ENCODE measurements around the gene LMO3.

Gene LMO3

GRCh38 chr12:16626991-16627390 lies 21.0 kb upstream of the LMO3 start:
- Histone ChIP-seq H3K9me3 (ENCODE audit: insufficient read depth, low read depth, low read length) (no peaks in the 10 kb centered on the region), H3K36me3 (ENCODE audit: insufficient read depth, low read length) (no peaks in the 10 kb centered on the region), H3K9me2 (replicated peaks; ENCODE audit: low read depth, low read length) (no peaks in the 10 kb centered on the region), H3K4me2 (ENCODE audit: low read depth, low read length, poor library complexity, severe bottlenecking) (no peak overlapping the region), H3F3A (ENCODE audit: low read depth) (no peaks in the 10 kb centered on the region), H4K20me1 (ENCODE audit: insufficient read depth, low read length, poor library complexity, severe bottlenecking) (no peaks in the 10 kb centered on the region), H3K9ac (ENCODE audit: low read depth, low read length, poor library complexity, severe bottlenecking) (no peak overlapping the region), H2AFZ (ENCODE audit: low read length) (no peak overlapping the region), H3K27me3 (ENCODE audit: insufficient read depth, low read length, poor library complexity, severe bottlenecking) (no peaks in the 10 kb centered on the region), H3K4me3 (ENCODE audit: low read length, poor library complexity, severe bottlenecking) (no peak overlapping the region), H3K79me2 (ENCODE audit: insufficient read depth, low read length) (no peaks in the 10 kb centered on the region), H3K4me1 (ENCODE audit: insufficient read depth, low read length, poor library complexity, severe bottlenecking) (no peaks in the 10 kb centered on the region)
- TF ChIP-seq EZH2phosphoT487 (IDR thresholded peaks at IDR 0.05; ENCODE audit: borderline replicate concordance): no peak
- TF ChIP-seq, protein P1, sequence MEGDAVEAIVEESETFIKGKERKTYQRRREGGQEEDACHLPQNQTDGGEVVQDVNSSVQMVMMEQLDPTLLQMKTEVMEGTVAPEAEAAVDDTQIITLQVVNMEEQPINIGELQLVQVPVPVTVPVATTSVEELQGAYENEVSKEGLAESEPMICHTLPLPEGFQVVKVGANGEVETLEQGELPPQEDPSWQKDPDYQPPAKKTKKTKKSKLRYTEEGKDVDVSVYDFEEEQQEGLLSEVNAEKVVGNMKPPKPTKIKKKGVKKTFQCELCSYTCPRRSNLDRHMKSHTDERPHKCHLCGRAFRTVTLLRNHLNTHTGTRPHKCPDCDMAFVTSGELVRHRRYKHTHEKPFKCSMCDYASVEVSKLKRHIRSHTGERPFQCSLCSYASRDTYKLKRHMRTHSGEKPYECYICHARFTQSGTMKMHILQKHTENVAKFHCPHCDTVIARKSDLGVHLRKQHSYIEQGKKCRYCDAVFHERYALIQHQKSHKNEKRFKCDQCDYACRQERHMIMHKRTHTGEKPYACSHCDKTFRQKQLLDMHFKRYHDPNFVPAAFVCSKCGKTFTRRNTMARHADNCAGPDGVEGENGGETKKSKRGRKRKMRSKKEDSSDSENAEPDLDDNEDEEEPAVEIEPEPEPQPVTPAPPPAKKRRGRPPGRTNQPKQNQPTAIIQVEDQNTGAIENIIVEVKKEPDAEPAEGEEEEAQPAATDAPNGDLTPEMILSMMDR (conservative IDR thresholded peaks at IDR 0.05; ENCODE audit: low read length): no peak

DNA sequence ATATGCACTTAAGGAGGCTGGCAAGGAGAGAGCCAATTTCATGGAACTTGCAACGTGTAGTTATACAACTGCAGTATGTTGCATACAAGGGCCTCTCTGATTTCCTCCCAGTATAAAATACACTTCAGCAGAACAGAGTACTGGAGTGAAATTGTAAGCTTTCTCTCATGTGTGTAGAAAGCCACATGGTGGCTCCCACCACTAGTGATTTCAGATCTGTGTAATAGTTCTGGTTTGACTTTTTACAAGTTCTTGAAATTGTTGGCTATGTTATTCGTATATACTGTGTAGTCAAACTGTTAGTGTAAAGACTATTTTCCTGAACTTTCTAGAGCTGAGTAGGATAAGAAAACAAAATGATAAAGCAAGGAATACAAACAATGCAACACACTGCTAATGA lies 16.4 kb upstream of the LMO3 start:
- no peak overlapping the region for H2AFZ ChIP-seq (ENCODE audit: low read length)
- H3F3A ChIP-seq (ENCODE audit: low read depth): no peaks in the 10 kb centered on the region
- no peaks in the 10 kb centered on the region for H3K9me2 ChIP-seq (replicated peaks; ENCODE audit: low read depth, low read length)
- no peak overlapping the region for H3K9ac ChIP-seq (ENCODE audit: low read depth, low read length, poor library complexity, severe bottlenecking)
- H3K79me2 ChIP-seq (ENCODE audit: insufficient read depth, low read length): no peaks in the 10 kb centered on the region
- H3K27me3 ChIP-seq (ENCODE audit: insufficient read depth, low read length, poor library complexity, severe bottlenecking): no peaks in the 10 kb centered on the region
- H3K36me3 ChIP-seq (ENCODE audit: insufficient read depth, low read length): no peaks in the 10 kb centered on the region
- H3K4me3 ChIP-seq (ENCODE audit: low read length, poor library complexity, severe bottlenecking): no peak overlapping the region
- H4K20me1 ChIP-seq (ENCODE audit: insufficient read depth, low read length, poor library complexity, severe bottlenecking): no peaks in the 10 kb centered on the region
- no peaks in the 10 kb centered on the region for H3K4me1 ChIP-seq (ENCODE audit: insufficient read depth, low read length, poor library complexity, severe bottlenecking)
- H3K9me3 ChIP-seq (ENCODE audit: insufficient read depth, low read depth, low read length): no peaks in the 10 kb centered on the region
- no peak overlapping the region for H3K4me2 ChIP-seq (ENCODE audit: low read depth, low read length, poor library complexity, severe bottlenecking)
- no peak for TF ChIP-seq EZH2phosphoT487 (IDR thresholded peaks at IDR 0.05; ENCODE audit: borderline replicate concordance)
- TF ChIP-seq, protein P1 (conservative IDR thresholded peaks at IDR 0.05; ENCODE audit: low read length): no peak

GRCh38 chr12:16619537-16619936 lies 13.6 kb upstream of the LMO3 start:
- H2AFZ ChIP-seq (ENCODE audit: low read length): no peak overlapping the region
- no peaks in the 10 kb centered on the region for H3K9me2 ChIP-seq (replicated peaks; ENCODE audit: low read depth, low read length)
- H3K4me1 ChIP-seq (ENCODE audit: insufficient read depth, low read length, poor library complexity, severe bottlenecking): no peaks in the 10 kb centered on the region
- H3K9ac ChIP-seq (ENCODE audit: low read depth, low read length, poor library complexity, severe bottlenecking): no peak overlapping the region
- no peaks in the 10 kb centered on the region for H3K27me3 ChIP-seq (ENCODE audit: insufficient read depth, low read length, poor library complexity, severe bottlenecking)
- no peaks in the 10 kb centered on the region for H3K9me3 ChIP-seq (ENCODE audit: insufficient read depth, low read depth, low read length)
- H3K4me2 ChIP-seq (ENCODE audit: low read depth, low read length, poor library complexity, severe bottlenecking): no peak overlapping the region
- no peak for TF ChIP-seq EZH2phosphoT487 (IDR thresholded peaks at IDR 0.05; ENCODE audit: borderline replicate concordance)
- TF ChIP-seq, protein P1 (conservative IDR thresholded peaks at IDR 0.05; ENCODE audit: low read length): no peak
- no peak overlapping the region for H3K4me3 ChIP-seq (ENCODE audit: low read length, poor library complexity, severe bottlenecking)
- no peaks in the 10 kb centered on the region for H3K79me2 ChIP-seq (ENCODE audit: insufficient read depth, low read length)
- no peaks in the 10 kb centered on the region for H3F3A ChIP-seq (ENCODE audit: low read depth)
- no peaks in the 10 kb centered on the region for H4K20me1 ChIP-seq (ENCODE audit: insufficient read depth, low read length, poor library complexity, severe bottlenecking)
- no peaks in the 10 kb centered on the region for H3K36me3 ChIP-seq (ENCODE audit: insufficient read depth, low read length)

All from Loucy (cell line).